Cardiac atrium fibroblast (primary cell): ENCODE measurements around the gene CIC. TPM values are rescaled to one million over a fixed set of nuclear protein-coding genes. Genes with fewer than 3 reads are reported as not detected.

ENCODE experiments used
- total RNA-seq: library from RNA; depleted of rRNA; stranded (reverse); fragments of >200 nt; gene quantifications from 2 replicates; pipeline ENCODE4 v1.2.3, GENCODE V29; 2015

The CIC gene
- total RNA-seq, result 28.9 and 32.9 TPM in 2 replicates

DNA sequence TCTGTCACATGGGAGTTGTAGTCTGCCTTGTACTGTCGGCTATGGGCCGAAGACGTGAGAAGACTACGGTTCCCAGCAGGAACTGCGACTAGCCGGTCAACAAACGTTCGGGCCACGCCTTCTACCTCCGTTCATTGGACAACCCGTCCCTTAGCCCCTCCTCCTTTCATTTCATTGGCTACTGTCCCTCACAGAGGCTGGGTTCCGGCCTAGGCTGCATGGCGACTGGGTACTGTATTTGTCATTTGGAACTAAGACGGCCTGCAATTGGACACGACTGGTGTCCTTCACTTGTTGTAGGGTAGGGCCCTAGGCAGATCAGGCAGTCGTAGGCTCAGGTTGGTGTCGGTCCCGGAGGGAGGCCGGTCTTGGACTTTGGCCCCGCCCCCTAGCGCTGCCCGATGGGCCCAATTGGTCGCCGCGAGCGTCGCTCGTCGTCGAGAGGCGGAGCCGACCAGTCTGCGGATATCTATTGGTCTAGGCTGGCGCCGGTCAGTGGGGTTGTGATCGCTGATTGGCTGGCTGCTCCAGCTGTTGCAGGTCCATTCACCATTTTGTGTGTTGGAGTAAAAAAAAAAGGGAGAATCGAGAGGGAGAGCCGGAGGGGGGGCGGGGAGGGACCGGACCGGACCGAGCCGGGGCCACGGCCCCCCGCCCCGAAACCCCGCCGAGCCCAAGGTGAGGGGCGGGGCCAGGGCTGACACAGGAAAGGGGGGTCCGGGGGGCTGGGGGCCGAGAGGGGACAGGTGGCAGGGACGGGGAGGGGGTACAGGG, at the start of gene CIC:
CIC (plus strand) TSS at position 549 of the 774 bp plus-strand sequence. CDS start 2,532 bp downstream, outside the sequence.

DNA sequence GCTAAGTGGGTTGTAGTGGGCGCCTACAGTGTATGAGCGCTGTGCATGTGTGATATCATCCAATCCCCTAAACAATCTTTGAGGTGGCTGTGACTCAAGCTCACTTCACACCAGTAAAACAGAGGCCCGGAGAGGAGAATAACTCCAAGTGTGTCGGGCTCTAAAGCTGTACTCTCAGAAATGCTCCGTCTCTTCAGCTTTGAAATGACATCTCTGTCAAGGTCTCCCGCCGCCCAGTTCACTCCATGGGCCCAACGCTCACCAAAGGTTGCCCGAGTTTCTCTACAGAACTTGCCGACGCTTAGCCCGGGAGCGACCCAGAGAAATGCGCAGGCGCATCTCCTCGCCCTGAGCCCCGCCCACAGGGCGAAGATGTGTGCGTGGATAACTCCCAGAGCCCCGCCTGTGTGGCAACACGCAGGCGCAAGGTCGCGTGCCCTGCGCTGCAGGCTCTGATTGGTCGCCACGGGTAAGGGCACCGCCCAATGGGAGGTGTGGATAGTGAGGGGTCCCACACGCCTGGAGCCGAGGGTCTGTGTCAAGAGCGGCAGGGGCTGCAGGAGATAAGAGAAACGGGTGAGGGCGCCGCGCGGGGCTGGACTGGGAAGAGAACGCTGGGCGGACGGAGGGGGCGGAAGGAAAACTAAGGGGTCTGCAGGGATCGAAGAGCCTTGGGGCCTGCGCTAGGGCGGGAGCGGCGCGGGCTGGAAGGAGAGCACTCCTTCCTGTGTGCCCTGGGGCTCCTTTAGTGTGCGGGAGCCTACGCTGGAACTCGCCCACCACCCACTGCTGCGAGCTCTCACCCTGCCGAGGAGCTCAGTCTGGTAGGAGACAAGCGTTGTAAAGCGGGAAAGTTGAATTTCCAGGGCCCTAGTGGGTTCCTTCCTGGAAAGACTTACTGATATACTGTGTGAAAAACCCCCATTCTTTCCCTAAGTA, 49.0 kb upstream of the CIC start, which contains the start of gene ZNF526:
ZNF526 (plus strand) TSS at position 501 of the 939 bp plus-strand sequence. CDS start 4,092 bp downstream, outside the sequence.

DNA sequence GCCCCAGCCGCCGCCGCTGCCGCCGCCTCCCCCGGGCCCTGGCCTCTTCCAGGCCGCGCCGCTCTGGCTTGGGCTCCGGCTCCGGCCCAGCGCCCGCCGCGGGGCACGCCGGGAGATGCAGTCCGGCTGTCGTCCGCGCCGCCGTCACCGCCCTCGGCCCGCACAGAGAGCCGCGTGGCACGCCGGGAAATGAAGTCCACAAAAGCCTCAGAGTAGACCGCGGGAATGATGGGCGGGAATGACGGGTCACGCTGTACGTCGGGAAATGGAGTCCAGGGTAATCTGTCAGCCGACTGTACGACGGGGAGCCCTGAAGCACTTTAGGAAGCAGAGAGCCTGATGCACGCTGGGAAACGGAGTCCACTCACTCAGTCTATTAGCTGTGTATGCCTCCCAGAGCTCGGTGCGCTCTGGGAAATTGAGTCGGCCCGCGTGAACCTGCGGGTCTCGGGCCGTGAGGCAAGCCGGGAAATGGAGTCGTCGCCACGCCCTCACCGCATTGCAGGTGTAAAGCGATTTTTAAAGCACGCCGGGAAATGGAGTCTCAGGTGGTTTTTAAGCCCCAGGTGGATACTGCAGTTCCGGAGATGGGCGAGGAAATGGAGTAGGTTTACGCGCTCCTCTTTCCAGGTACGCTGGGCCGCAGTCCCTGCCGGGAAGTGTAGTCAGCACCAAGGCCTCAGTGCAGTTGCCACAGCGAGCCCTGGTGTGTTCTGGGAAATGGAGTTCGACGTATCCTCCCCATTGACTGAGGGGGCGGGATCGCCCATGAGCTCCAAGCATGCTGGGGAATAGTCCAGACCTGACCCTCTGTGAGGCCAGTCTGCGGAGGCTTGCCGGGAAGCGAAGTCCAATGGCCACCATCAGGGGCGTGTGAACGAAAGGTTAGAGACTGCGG, 26.3 kb upstream of the CIC start, which contains the start of gene GSK3A:
GSK3A (minus strand) TSS at position 91 of the 898 bp plus-strand sequence. CDS start 137 bp downstream, outside the sequence.

DNA sequence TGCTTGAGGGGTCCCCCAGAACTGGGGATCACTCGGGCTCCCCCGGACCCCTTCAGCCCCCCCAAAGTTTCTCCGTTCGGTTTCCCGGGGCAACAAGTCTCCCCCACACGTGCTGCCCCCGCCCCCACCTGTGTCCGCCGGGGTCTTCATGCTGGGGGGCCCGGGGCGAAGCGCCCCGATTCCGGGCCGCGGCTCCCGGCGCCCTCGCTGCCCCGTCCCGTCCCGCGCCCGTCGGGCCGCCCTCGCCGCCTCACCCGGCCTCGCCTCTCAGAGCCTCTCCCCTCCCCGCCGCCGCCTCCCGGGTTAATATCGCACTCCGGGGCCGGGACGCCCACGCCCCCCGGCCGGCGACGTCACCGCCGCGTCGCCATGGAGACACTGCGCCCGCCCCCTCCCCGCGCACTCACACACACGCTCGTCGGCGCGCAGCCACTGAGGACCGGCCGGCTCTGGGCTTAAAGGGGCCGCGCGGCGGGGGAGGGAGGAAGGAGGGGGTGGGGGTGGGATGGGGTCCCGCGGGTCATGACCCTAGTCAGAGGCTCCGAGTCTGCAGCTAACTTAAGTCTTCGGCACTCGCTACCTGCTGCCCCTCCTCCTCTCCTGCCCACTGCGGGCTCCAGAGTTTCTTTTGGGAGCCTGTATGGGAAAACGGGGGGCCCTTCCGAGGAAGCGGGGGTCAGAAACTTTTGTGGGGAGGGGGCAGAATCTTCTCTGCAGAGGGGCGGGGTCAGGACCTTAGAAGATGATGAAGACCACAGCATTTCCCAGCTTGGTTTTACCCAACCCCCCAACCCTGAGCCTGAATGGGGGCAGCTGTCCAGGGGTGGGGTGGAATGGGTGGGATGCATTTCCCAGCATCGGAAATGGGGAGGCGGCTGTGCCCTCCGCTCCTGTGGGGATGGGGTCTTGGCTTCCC, 13.9 kb upstream of the CIC start, which contains the start of gene ERF:
ERF (minus strand) TSS at position 279 of the 916 bp plus-strand sequence; CDS start at position 150, 129 bp downstream.

DNA sequence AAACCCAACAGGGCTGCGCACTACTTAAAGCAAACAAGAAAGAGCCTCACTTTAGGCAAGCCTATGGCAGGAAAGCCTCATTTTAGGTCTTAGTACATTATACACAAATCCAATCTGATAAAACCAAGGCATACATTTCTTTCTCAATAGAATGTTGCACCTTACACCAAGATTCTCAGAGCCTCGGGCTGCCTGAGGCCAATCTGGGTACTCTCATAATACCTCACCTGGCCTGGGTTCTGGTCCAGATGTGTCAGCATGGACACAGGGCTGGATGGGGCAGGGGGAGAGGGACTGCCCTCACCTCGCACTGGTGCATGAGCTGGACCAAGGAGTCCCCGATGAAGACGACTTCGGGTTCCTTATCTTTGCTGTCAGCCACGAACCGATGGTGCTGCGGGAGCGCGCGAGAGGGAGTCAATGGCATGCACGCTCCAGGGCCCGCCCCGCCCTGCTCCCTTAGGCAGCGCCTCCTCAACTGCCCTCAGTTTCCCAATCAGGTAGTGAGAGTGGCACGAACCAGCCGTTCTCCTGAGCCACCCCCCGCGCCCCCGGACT, 32.7 kb downstream of the CIC start, which contains the start of gene PRR19:
PRR19 (plus strand) TSS at position 487 of the 558 bp plus-strand sequence. CDS start 7,453 bp downstream, outside the sequence.

DNA sequence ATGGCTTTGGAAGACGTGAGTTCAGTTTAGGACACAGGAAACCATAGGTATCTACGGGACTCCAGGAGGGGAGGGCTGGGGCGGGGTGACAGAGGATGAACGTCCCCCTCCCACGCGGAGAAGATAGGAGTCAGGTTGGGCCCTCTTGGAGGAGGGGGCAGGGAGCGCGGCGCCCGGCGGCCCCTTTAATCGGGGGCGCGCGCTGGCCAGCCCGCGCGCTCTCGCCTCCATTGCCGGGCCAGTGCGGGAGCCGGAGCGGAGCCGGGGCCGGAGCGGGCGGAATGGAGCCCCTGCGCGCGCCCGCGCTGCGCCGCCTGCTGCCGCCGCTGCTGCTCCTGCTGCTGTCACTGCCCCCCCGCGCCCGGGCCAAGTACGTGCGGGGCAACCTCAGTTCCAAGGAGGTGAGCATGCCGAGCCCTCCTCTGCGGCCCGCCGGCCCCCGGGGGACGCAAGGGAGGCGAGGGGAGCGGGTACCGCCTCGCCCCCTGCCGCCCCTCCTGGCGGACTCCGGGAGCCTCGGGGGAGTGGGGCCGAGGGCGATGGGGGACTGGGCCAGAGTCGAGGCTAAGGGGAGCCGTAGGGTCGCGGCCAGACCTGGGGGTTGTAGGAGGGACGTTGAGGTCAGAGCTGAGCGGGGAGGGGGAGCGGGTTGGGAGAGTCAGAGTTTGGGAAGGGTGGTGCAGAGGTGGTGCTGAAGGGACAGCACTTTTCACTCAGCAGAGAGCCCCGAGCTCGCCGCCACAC, 44.2 kb downstream of the CIC start, which contains the start of gene TMEM145:
TMEM145 (plus strand) TSS at position 214 of the 744 bp plus-strand sequence; CDS start at position 282, 68 bp downstream.

DNA sequence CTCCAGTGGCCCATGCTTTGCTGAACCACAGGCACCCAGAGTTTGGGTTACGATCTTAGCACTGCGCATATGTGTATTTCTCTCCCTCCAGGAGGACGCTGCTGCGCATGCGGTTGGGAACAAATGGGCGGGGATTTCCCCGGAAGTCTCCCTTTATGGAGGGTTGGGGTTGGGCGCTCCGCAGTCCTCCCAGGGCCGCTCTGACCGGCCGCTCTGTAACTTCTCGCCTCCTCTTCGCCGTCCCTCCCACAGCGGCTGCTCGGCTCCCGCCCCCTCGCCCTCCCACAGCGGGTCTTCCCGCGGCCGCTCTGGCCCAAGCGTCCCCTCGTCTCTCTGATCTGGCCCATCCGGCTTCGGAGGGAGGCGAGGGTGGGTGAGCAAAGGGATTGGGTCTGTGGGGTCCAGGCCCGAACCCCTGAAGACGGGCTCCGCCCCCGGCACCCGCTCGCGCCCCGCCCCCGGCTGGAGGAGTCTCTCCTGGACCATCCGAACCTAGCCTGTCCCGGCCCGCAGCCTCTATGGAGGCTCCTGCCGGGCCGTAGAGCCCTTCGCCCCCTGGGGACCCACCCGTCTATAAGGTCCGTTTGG, 56.4 kb downstream of the CIC start, which contains the start of gene MEGF8:
MEGF8 (plus strand) TSS at position 328 of the 588 bp plus-strand sequence. CDS start 609 bp downstream, outside the sequence.

Other genes with a start within 250 kb of the CIC start
- gene GRIK5, start 199.0 kb upstream of the CIC start, total RNA-seq, result not detected in 2 replicates
- gene ZNF574, start 193.1 kb upstream of the CIC start, total RNA-seq, result 10.3 and 13.3 TPM in 2 replicates
- gene POU2F2, start 136.8 kb upstream of the CIC start, total RNA-seq, result 2.9 TPM in 1 of 2 replicates, not detected in the other
- gene DEDD2, start 51.6 kb upstream of the CIC start, total RNA-seq, result 30.7 and 37.1 TPM in 2 replicates
- 8.7 and 9.1 TPM in 2 replicates for gene ZNF526, start 48.9 kb upstream of the CIC start, total RNA-seq
- gene GSK3A, start 26.6 kb upstream of the CIC start, total RNA-seq, result 17.0 and 19.3 TPM in 2 replicates
- gene ERF, start 14.1 kb upstream of the CIC start, total RNA-seq, result 51.8 and 66.6 TPM in 2 replicates
- gene PRR19, start 32.9 kb downstream of the CIC start, total RNA-seq, result not detected in 2 replicates
- gene PAFAH1B3, start 33.4 kb downstream of the CIC start, total RNA-seq, result 15.1 and 17.1 TPM in 2 replicates
- gene TMEM145, start 44.1 kb downstream of the CIC start, total RNA-seq, result 1.3 TPM in 1 of 2 replicates, not detected in the other
- gene MEGF8, start 56.4 kb downstream of the CIC start, total RNA-seq, result 29.1 and 34.3 TPM in 2 replicates
- gene CNFN, start 121.0 kb downstream of the CIC start, total RNA-seq, result not detected in 2 replicates
- 2.2 and 3.4 TPM in 2 replicates for gene LIPE, start 158.1 kb downstream of the CIC start, total RNA-seq
- not detected in 2 replicates for gene CXCL17, start 173.7 kb downstream of the CIC start, total RNA-seq